ENCODE measurements around the gene TLCD1.

- TF ChIP-seq CTCF (IDR thresholded peaks at IDR 0.05) (no peak), EZH2 (IDR thresholded peaks at IDR 0.05; ENCODE audit: borderline replicate concordance, insufficient read depth, low read depth, low read length, poor library complexity, severe bottlenecking) (no peak)
Measured at GRCh38 chr17:28700278-28700677, 25.8 kb downstream of the TLCD1 start.
